GM12878 (cell line): ENCODE measurements around the gene MYL3. TPM values are rescaled to one million over a fixed set of nuclear protein-coding genes. Genes with fewer than 3 reads are reported as not detected.

Source experiments
- ATAC-seq: fragments of 200-7000 bp; cut with Tn5 transposase; 3 replicates; pipeline ENCODE4 v1.9.1; 2020; ENCODE audit warnings: mild to moderate bottlenecking, moderate library complexity
- BruUV-seq: library from RNA; stranded (reverse); fragments of 400-500 nt; replicated peaks from 2 replicates; lab custom pipeline; 2021; lab: Mats Ljungman, UMichigan
- CTCF ChIA-PET: fragments of 300-600 bp; sonication (Branson Sonifier 250); formaldehyde crosslinking; extraction: SDS; loops from one replicate; lab custom pipeline; 2021; ENCODE audit warnings: inconsistent platforms; lab: Yijun Ruan, JAX
- POLR2A ChIA-PET: fragments of 350-600 bp; formaldehyde crosslinking; extraction: SDS; loops from one replicate; lab custom pipeline; 2021; ENCODE audit warnings: inconsistent platforms; lab: Charles Lee
- RAD21 ChIA-PET: fragments of 300-600 bp; sonication (Branson Sonifier 250); formaldehyde crosslinking; loops from one replicate; lab custom pipeline; 2023; ENCODE audit warnings: antibody characterized with exemption; ENCODE audit not compliant: unreplicated experiment; lab: Charles Lee
- SMC1A ChIA-PET: fragments of 300-600 bp; sonication (Branson Sonifier 250); formaldehyde crosslinking; loops from one replicate; lab custom pipeline; 2023; ENCODE audit not compliant: unreplicated experiment, uncharacterized antibody; lab: Charles Lee
- DNase-seq: peaks from one replicate; pipeline ENCODE4 v3.0.0-alpha.2; 2011; ENCODE audit warnings: low read depth, low spot score
- FAIRE-seq: peaks from 3 replicates; lab custom pipeline; 2011; peaks lifted over from hg19 to GRCh38; lab: Jason Lieb, UNC
- H2AFZ ChIP-seq: 2 replicates; pipeline ENCODE4 v1.6.0; 2011; ENCODE audit warnings: low read depth, low read length, control low read depth; ENCODE audit not compliant: control insufficient read depth
- H3K27ac ChIP-seq: 2 replicates; pipeline ENCODE4 v1.5.1; 2011; ENCODE audit warnings: control low read depth; ENCODE audit not compliant: control insufficient read depth, insufficient read depth
- H3K27me3 ChIP-seq, 2 experiments: replicated peaks in 1 of 2; 2 replicates each; pipeline versions ENCODE4 v1.6.0 to v1.6.1; 2011; ENCODE audit warnings: low read length in 1 of 2; ENCODE audit not compliant: control insufficient read depth in 2 of 2, insufficient read depth in 2 of 2
- H3K36me3 ChIP-seq, 2 experiments: 2 replicates each; pipeline ENCODE4 v1.5.1; 2011; ENCODE audit warnings: low read length in 1 of 2; ENCODE audit not compliant: control insufficient read depth in 2 of 2, insufficient read depth in 2 of 2
- H3K4me1 ChIP-seq: 2 replicates; pipeline ENCODE4 v1.6.1; 2011; ENCODE audit warnings: mild to moderate bottlenecking, low read length, moderate library complexity, mixed read lengths; ENCODE audit not compliant: control insufficient read depth, insufficient read depth
- H3K4me2 ChIP-seq: 2 replicates; pipeline ENCODE4 v1.6.0; 2011; ENCODE audit warnings: control low read depth; ENCODE audit not compliant: control insufficient read depth, insufficient read depth
- H3K4me3 ChIP-seq: fragments of 200-600 bp; sonication (generic); 2 replicates; pipeline ENCODE4 v1.5.1; 2016
- H3K79me2 ChIP-seq: 2 replicates; pipeline ENCODE4 v1.6.0; 2011; ENCODE audit warnings: low read length; ENCODE audit not compliant: control insufficient read depth, insufficient read depth
- H3K9ac ChIP-seq: 2 replicates; pipeline ENCODE4 v1.8.0; 2011; ENCODE audit warnings: low read length, control low read depth, mixed read lengths; ENCODE audit not compliant: control insufficient read depth, insufficient read depth
- H3K9me3 ChIP-seq: replicated peaks from 3 replicates; pipeline ENCODE4 v1.5.1; 2011; ENCODE audit warnings: mild to moderate bottlenecking, low read length; ENCODE audit not compliant: control insufficient read depth, insufficient read depth
- H4K20me1 ChIP-seq: 2 replicates; pipeline ENCODE4 v1.6.0; 2011; ENCODE audit not compliant: control insufficient read depth, insufficient read depth
- CBX5 ChIP-seq: sonication (generic); IDR thresholded peaks from 2 replicates; pipeline ENCODE4 v1.6.1; 2016; ENCODE audit warnings: low read depth, moderate library complexity, mild to moderate bottlenecking, inconsistent platforms
- SUZ12 ChIP-seq: fragments of 200-600 bp; sonication (generic); IDR thresholded peaks from one replicate; pipeline ENCODE4 v1.6.1; 2018; ENCODE audit warnings: antibody characterized with exemption, mild to moderate bottlenecking; ENCODE audit not compliant: unreplicated experiment
- in situ Hi-C: fragments of 300-500 bp; cut with MboI; formaldehyde crosslinking; loops from 9 replicates; pipeline ENCODE4 v1.14.3; 2018; ENCODE audit warnings: mixed read lengths
- intact Hi-C: fragments of 100-400 bp; cut with micrococcal nuclease; formaldehyde crosslinking; loops from one replicate; pipeline ENCODE4 v1.14.2; 2022; ENCODE audit not compliant: unreplicated experiment
- polyA plus RNA-seq, 11 experiments: library from polyadenylated mRNA; depleted of rRNA in 4 of 11; unstranded in 6 of 11; stranded (reverse) in 5 of 11; fragments of >200 nt; fragmentation: Nextera tagmentation in 4 of 11; fragmentation: Illumina TruSeq in 1 of 11; extraction: Ambion mirVana in 4 of 11; extraction: Trizol in 1 of 11; gene quantifications; 1 replicate in 1 of 11; 2 replicates in 10 of 11; pipeline versions ENCODE4 v1.2.1 to v1.2.3, GENCODE V29; 2011 to 2016; ENCODE audit warnings: inconsistent platforms in 2 of 11, missing spikeins in 2 of 11, low read depth in 1 of 11
- total RNA-seq, 4 experiments: library from RNA; depleted of rRNA in 3 of 4; stranded (reverse); fragments of >200 nt in 3 of 4; fragmentation: Illumina TruSeq in 1 of 4; extraction: Trizol in 1 of 4; gene quantifications; 2 replicates each; pipeline versions ENCODE4 v1.2.1 to v1.2.3, GENCODE V29; 2013 to 2021
- TF ChIP-seq, protein P1 (sequence below): fragments of 450-650 bp; IDR thresholded peaks from 2 replicates; pipeline ENCODE4 v1.6.1; 2017; ENCODE audit warnings: mild to moderate bottlenecking
- TF ChIP-seq, protein P2 (sequence below): fragments of 450-650 bp; IDR thresholded peaks from 2 replicates; pipeline ENCODE4 v1.6.1; 2018; ENCODE audit warnings: borderline replicate concordance, mild to moderate bottlenecking; ENCODE audit not compliant: partially characterized antibody
- TF ChIP-seq, protein P3 (sequence below): fragments of 450-650 bp; IDR thresholded peaks from 2 replicates; pipeline ENCODE4 v1.6.1; 2017; ENCODE audit warnings: mild to moderate bottlenecking, moderate library complexity

The MYL3 gene
- total and polyA plus RNA-seq, 10 of the 15 experiments (the other 5 are each of a cell fraction or from before 2014, with no cell fraction given) = 0.40 TPM; not detected in 9

DNA sequence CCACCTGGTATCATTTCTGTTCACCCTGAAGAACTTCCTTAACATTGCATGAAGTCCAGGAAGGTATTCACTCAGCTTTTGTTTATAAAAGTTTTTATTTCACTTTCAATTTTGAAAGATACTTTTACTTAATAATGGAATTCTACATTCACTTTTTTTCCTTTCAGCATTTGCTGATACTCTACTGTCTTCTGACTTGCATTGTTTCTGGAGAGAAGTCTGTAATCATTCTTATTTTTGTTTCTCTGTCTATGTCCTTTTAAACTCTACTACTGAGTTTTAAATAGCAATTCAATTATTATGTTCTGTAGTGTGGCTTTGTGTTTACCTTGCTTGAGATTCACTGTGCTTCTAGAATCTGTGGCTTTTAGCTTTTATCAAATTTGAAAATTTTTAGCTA is 42.4 kb downstream of the MYL3 start:
- DNase-seq (no peak), FAIRE-seq (no peak), ATAC-seq (no peak)
- H3K27ac ChIP-seq = no peak overlapping the region
- ChIA-PET CTCF (interaction anchor here (0.7 kb wide), 1 partner anchor 89 kb away, joined by 3 read pairs; no protein-coding TSS in a partner anchor), RAD21 (no interaction called here), POLR2A (no interaction called here), SMC1A (interaction anchor here (0.9 to 1.6 kb wide), 2 partner anchors 25 to 28 kb away, joined by 3 to 4 read pairs; no protein-coding TSS in a partner anchor)
- H3K36me3 ChIP-seq = no peaks in the 10 kb centered on the region
- TF ChIP-seq, protein P1, sequence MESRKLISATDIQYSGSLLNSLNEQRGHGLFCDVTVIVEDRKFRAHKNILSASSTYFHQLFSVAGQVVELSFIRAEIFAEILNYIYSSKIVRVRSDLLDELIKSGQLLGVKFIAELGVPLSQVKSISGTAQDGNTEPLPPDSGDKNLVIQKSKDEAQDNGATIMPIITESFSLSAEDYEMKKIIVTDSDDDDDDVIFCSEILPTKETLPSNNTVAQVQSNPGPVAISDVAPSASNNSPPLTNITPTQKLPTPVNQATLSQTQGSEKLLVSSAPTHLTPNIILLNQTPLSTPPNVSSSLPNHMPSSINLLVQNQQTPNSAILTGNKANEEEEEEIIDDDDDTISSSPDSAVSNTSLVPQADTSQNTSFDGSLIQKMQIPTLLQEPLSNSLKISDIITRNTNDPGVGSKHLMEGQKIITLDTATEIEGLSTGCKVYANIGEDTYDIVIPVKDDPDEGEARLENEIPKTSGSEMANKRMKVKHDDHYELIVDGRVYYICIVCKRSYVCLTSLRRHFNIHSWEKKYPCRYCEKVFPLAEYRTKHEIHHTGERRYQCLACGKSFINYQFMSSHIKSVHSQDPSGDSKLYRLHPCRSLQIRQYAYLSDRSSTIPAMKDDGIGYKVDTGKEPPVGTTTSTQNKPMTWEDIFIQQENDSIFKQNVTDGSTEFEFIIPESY = no peak
- no peak for TF ChIP-seq SUZ12
- TF ChIP-seq, protein P2, sequence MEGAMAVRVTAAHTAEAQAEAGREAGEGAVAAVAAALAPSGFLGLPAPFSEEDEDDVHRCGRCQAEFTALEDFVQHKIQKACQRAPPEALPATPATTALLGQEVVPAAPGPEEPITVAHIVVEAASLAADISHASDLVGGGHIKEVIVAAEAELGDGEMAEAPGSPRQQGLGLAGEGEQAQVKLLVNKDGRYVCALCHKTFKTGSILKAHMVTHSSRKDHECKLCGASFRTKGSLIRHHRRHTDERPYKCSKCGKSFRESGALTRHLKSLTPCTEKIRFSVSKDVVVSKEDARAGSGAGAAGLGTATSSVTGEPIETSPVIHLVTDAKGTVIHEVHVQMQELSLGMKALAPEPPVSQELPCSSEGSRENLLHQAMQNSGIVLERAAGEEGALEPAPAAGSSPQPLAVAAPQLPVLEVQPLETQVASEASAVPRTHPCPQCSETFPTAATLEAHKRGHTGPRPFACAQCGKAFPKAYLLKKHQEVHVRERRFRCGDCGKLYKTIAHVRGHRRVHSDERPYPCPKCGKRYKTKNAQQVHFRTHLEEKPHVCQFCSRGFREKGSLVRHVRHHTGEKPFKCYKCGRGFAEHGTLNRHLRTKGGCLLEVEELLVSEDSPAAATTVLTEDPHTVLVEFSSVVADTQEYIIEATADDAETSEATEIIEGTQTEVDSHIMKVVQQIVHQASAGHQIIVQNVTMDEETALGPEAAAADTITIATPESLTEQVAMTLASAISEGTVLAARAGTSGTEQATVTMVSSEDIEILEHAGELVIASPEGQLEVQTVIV = no peak
- TF ChIP-seq CBX5 = no peak
- TF ChIP-seq, protein P3, sequence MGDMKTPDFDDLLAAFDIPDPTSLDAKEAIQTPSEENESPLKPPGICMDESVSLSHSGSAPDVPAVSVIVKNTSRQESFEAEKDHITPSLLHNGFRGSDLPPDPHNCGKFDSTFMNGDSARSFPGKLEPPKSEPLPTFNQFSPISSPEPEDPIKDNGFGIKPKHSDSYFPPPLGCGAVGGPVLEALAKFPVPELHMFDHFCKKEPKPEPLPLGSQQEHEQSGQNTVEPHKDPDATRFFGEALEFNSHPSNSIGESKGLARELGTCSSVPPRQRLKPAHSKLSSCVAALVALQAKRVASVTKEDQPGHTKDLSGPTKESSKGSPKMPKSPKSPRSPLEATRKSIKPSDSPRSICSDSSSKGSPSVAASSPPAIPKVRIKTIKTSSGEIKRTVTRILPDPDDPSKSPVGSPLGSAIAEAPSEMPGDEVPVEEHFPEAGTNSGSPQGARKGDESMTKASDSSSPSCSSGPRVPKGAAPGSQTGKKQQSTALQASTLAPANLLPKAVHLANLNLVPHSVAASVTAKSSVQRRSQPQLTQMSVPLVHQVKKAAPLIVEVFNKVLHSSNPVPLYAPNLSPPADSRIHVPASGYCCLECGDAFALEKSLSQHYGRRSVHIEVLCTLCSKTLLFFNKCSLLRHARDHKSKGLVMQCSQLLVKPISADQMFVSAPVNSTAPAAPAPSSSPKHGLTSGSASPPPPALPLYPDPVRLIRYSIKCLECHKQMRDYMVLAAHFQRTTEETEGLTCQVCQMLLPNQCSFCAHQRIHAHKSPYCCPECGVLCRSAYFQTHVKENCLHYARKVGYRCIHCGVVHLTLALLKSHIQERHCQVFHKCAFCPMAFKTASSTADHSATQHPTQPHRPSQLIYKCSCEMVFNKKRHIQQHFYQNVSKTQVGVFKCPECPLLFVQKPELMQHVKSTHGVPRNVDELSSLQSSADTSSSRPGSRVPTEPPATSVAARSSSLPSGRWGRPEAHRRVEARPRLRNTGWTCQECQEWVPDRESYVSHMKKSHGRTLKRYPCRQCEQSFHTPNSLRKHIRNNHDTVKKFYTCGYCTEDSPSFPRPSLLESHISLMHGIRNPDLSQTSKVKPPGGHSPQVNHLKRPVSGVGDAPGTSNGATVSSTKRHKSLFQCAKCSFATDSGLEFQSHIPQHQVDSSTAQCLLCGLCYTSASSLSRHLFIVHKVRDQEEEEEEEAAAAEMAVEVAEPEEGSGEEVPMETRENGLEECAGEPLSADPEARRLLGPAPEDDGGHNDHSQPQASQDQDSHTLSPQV = no peak
- H3K27me3 ChIP-seq = no peaks in the 10 kb centered on the region
- H3K79me2 ChIP-seq = no peaks in the 10 kb centered on the region
- no peaks in the 10 kb centered on the region for H4K20me1 ChIP-seq
- peaks cover 3% of the 10 kb centered on the region; the same call in 2 of the 3 replicates for H3K9me3 ChIP-seq
- no peaks in the 10 kb centered on the region for H3K4me1 ChIP-seq
- in situ Hi-C loops (no loop called here), intact Hi-C loops (no loop called here)
- no peak overlapping the region for H3K4me2 ChIP-seq
- H2AFZ ChIP-seq = no peak overlapping the region
- BruUV-seq = no TSS peak
- no peak overlapping the region for H3K4me3 ChIP-seq
- H3K9ac ChIP-seq = no peak overlapping the region
